ENCODE results near the gene STIP1.
A peak's percentile ranks its signal among the peaks of the same experiment; 100 is the strongest.

DNA sequence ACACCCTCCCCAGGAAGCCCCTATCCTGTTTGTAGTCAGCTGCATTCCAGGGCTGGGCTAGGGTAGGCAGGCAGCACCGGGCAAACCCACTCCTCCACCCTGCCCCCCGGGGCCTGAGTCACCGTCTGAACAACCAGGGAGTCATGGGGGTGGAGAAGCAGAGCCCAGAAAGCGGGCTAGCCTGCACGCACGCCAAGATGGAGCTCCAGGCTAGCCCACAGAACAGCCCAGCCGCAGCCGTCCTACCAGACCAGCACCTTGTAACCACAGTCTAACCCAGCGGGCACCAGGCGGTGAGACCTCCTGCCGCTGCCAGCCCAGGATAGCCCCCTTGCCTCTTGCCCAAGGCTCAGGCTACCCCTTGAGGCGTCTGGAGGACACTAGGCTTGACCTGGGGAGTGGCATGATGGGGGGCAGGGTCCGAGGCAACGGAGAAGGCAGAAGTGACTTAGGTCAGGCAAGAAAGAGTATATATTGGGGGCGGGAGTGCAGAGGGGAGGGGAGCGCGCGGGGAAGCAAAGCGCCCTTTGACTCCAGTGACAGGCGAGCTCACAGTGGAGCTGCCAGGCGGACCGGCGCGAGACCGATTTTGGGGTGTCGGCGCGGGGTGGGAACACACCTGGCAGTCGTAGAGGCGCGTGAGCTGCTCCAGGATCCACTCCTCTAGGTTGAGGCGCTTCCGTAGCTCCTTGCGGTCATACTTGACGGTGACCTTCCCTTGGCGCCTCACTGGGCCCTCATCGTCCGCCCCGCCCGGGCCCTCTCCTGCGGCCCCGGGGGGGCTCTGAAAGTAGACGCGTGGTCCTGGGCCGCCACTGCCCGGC lies 60.0 kb downstream of the STIP1 start:
- TF ChIP-seq POLR2A (IDR thresholded peaks at IDR 0.05; ENCODE audit: low read depth, low read length): peak; percentile 88
- TF ChIP-seq, protein P1, sequence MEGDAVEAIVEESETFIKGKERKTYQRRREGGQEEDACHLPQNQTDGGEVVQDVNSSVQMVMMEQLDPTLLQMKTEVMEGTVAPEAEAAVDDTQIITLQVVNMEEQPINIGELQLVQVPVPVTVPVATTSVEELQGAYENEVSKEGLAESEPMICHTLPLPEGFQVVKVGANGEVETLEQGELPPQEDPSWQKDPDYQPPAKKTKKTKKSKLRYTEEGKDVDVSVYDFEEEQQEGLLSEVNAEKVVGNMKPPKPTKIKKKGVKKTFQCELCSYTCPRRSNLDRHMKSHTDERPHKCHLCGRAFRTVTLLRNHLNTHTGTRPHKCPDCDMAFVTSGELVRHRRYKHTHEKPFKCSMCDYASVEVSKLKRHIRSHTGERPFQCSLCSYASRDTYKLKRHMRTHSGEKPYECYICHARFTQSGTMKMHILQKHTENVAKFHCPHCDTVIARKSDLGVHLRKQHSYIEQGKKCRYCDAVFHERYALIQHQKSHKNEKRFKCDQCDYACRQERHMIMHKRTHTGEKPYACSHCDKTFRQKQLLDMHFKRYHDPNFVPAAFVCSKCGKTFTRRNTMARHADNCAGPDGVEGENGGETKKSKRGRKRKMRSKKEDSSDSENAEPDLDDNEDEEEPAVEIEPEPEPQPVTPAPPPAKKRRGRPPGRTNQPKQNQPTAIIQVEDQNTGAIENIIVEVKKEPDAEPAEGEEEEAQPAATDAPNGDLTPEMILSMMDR (conservative IDR thresholded peaks at IDR 0.05; ENCODE audit: low read depth, low read length): no peak
- peak; percentile 96 for TF ChIP-seq MAZ (IDR thresholded peaks at IDR 0.05; ENCODE audit: borderline replicate concordance, low read depth, low read length)
- TF ChIP-seq CEBPB (IDR thresholded peaks at IDR 0.05; ENCODE audit: low read depth, low read length): no peak
- 0 out of 2 replicates have a peak, but pooled peaks have one; percentile 7 for TF ChIP-seq USF2 (IDR thresholded peaks at IDR 0.05; ENCODE audit: low read depth, low read length)
- TF ChIP-seq FOS (IDR thresholded peaks at IDR 0.05; ENCODE audit: low read depth, low read length): peak; percentile 86
- peak; percentile 14; the same call in 1 of the 2 replicates for TF ChIP-seq MXI1 (IDR thresholded peaks at IDR 0.05; ENCODE audit: borderline replicate concordance, low read depth, low read length)
- no peak for TF ChIP-seq RFX5 (IDR thresholded peaks at IDR 0.05; ENCODE audit: low read depth, low read length)
- no peak for TF ChIP-seq SMC3 (IDR thresholded peaks at IDR 0.05; ENCODE audit: low read depth, low read length)
- TF ChIP-seq RAD21 (IDR thresholded peaks at IDR 0.05; ENCODE audit: low read length): no peak
- TF ChIP-seq, protein P2, sequence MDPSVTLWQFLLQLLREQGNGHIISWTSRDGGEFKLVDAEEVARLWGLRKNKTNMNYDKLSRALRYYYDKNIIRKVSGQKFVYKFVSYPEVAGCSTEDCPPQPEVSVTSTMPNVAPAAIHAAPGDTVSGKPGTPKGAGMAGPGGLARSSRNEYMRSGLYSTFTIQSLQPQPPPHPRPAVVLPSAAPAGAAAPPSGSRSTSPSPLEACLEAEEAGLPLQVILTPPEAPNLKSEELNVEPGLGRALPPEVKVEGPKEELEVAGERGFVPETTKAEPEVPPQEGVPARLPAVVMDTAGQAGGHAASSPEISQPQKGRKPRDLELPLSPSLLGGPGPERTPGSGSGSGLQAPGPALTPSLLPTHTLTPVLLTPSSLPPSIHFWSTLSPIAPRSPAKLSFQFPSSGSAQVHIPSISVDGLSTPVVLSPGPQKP (IDR thresholded peaks at IDR 0.05; ENCODE audit: borderline replicate concordance, low read depth, low read length): no peak
- TF ChIP-seq NFE2L2 (IDR thresholded peaks at IDR 0.05; ENCODE audit: low read depth, low read length): 0 out of 2 replicates have a peak, but pooled peaks have one; percentile 23
